HFFc6 (cell line): ENCODE measurements around the gene VCP. TPM values are rescaled to one million over a fixed set of nuclear protein-coding genes. Genes with fewer than 3 reads are reported as not detected.

Experiments used
- DNase-seq: peaks from one replicate; pipeline ENCODE4 v3.0.0-alpha.2; 2018
- H3K27ac Mint-ChIP-seq: 2 replicates; pipeline ENCODE4 v1.8.0; 2020; ENCODE audit warnings: mild to moderate bottlenecking, mixed read lengths
- H3K27me3 Mint-ChIP-seq: 2 replicates; pipeline ENCODE4 v1.8.0; 2021; ENCODE audit warnings: mild to moderate bottlenecking, moderate library complexity, mixed read lengths; ENCODE audit not compliant: insufficient read depth
- H3K36me3 Mint-ChIP-seq: 2 replicates; pipeline ENCODE4 v1.8.0; 2021; ENCODE audit warnings: low read depth, mixed read lengths
- H3K4me1 Mint-ChIP-seq: 2 replicates; pipeline ENCODE4 v1.8.0; 2020; ENCODE audit warnings: low read depth, mixed read lengths
- H3K4me3 Mint-ChIP-seq: 2 replicates; pipeline ENCODE4 v1.8.0; 2020; ENCODE audit warnings: mild to moderate bottlenecking, moderate library complexity, mixed read lengths
- H3K9me3 Mint-ChIP-seq: 2 replicates; pipeline ENCODE4 v1.8.0; 2020; ENCODE audit warnings: mild to moderate bottlenecking, mixed read lengths
- CTCF ChIP-seq: fragments of 200-600 bp; sonication (generic); IDR thresholded peaks from 2 replicates; pipeline ENCODE4 v1.5.0; 2021; ENCODE audit warnings: antibody characterized with exemption, mild to moderate bottlenecking
- total RNA-seq, 6 experiments: library from RNA; stranded (reverse); fragmentation: NEBNext Ultra II Directional; extraction: Animal tissue kit (Norgen Biotek cat#: 25700); gene quantifications; 2 replicates in 1 of 6; 3 replicates in 5 of 6; pipeline ENCODE4 v1.2.3, GENCODE V29; 2021

VCP gene
- total RNA-seq, 6 experiments from 2014 or later, result 324 to 457 (median 374) TPM

- H3K27me3 Mint-ChIP-seq, result peaks cover 5% of the 10 kb centered on the region
- TF ChIP-seq CTCF, result no peak
- no peaks in the 10 kb centered on the region for H3K9me3 Mint-ChIP-seq
- no peak overlapping the region for H3K27ac Mint-ChIP-seq
- peaks cover 46% of the 10 kb centered on the region for H3K4me1 Mint-ChIP-seq
- no peak for DNase-seq
- no peak overlapping the region for H3K4me3 Mint-ChIP-seq
- peaks cover 25% of the 10 kb centered on the region for H3K36me3 Mint-ChIP-seq
These were observed 2.9 kb upstream of the VCP start for GRCh38 chr9:35075358-35075757.

GRCh38 chr9:35074791-35075190 lies 2.4 kb upstream of the VCP start:
- H3K36me3 Mint-ChIP-seq, result peaks cover 30% of the 10 kb centered on the region
- H3K27me3 Mint-ChIP-seq, result peaks cover 5% of the 10 kb centered on the region
- H3K9me3 Mint-ChIP-seq, result no peaks in the 10 kb centered on the region
- no peak overlapping the region for H3K4me3 Mint-ChIP-seq
- no peak for TF ChIP-seq CTCF
- DNase-seq, result no peak
- peaks cover 46% of the 10 kb centered on the region for H3K4me1 Mint-ChIP-seq
- no peak overlapping the region for H3K27ac Mint-ChIP-seq

GRCh38 chr9:35074141-35074540 lies 1.7 kb upstream of the VCP start:
- Mint-ChIP-seq H3K27me3 (peaks cover 5% of the 10 kb centered on the region), H3K9me3 (no peaks in the 10 kb centered on the region), H3K36me3 (peaks cover 30% of the 10 kb centered on the region), H3K4me1 (peaks cover 51% of the 10 kb centered on the region), H3K4me3 (no peak overlapping the region), H3K27ac (no peak overlapping the region)
- DNase-seq, result no peak
- no peak for TF ChIP-seq CTCF

GRCh38 chr9:35073279-35073612 lies 821 bp upstream of the VCP start:
- Mint-ChIP-seq H3K36me3 (peaks cover 33% of the 10 kb centered on the region), H3K27ac (peak overlapping the region; percentile 98), H3K27me3 (peaks cover 5% of the 10 kb centered on the region), H3K9me3 (no peaks in the 10 kb centered on the region), H3K4me3 (peak overlapping the region; percentile 99; the same call in 1 of the 2 replicates), H3K4me1 (peaks cover 51% of the 10 kb centered on the region)
- no peak for TF ChIP-seq CTCF
- no peak for DNase-seq

- Mint-ChIP-seq H3K27ac (peak overlapping the region; percentile 98), H3K36me3 (peaks cover 46% of the 10 kb centered on the region), H3K27me3 (peaks cover 4% of the 10 kb centered on the region), H3K4me1 (peaks cover 52% of the 10 kb centered on the region), H3K4me3 (peak overlapping the region; percentile 99), H3K9me3 (no peaks in the 10 kb centered on the region)
- DNase-seq, result peak; percentile 80
- peak; percentile 79 for TF ChIP-seq CTCF
These were observed 488 bp downstream of the VCP start for GRCh38 chr9:35071814-35072460.
